ENCODE data around the gene PPID. TPM values are rescaled to one million over a fixed set of nuclear protein-coding genes. Genes with fewer than 3 reads are reported as not detected.

PPID gene
- total and polyA plus RNA-seq, 2 donors (not counting 3 experiments of a cell fraction or from before 2014, with no cell fraction given) = 11.5 to 25.7 TPM

DNA sequence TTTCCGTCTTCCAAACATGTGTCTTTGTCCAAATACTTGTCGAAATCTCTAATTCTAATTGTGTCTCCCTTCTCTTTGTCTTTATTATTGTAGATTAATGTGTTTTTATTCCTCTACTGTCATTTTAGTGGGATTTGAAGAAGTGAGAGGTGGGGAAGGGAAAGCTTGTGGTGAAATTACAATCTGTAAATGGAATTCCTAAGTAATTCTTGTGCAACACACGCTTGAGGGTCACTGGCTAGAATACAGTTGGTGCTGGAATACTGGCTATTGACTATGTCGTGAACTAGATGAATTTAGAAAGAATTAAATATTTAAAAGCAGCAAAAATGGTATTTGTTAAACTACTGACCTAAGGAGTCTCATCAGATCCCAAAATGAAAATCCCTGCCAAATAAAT, 34.9 kb upstream of the PPID start:
- no peak for TF ChIP-seq EZH2 (IDR thresholded peaks at IDR 0.05; ENCODE audit: borderline replicate concordance, low read depth, low read length, severe bottlenecking)
- no peak for TF ChIP-seq MYC (IDR thresholded peaks at IDR 0.05; ENCODE audit: low read depth, low read length)
- no peak for TF ChIP-seq GATA2 (IDR thresholded peaks at IDR 0.05; ENCODE audit: insufficient read depth, insufficient read length, low read depth, low read length)
- TF ChIP-seq, protein P1, sequence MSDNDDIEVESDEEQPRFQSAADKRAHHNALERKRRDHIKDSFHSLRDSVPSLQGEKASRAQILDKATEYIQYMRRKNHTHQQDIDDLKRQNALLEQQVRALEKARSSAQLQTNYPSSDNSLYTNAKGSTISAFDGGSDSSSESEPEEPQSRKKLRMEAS (IDR thresholded peaks at IDR 0.05; ENCODE audit: insufficient read depth, insufficient read length) = no peak
- no peak for TF ChIP-seq POLR2A (IDR thresholded peaks at IDR 0.05; ENCODE audit: low read depth, low read length)
- TF ChIP-seq, protein P2, sequence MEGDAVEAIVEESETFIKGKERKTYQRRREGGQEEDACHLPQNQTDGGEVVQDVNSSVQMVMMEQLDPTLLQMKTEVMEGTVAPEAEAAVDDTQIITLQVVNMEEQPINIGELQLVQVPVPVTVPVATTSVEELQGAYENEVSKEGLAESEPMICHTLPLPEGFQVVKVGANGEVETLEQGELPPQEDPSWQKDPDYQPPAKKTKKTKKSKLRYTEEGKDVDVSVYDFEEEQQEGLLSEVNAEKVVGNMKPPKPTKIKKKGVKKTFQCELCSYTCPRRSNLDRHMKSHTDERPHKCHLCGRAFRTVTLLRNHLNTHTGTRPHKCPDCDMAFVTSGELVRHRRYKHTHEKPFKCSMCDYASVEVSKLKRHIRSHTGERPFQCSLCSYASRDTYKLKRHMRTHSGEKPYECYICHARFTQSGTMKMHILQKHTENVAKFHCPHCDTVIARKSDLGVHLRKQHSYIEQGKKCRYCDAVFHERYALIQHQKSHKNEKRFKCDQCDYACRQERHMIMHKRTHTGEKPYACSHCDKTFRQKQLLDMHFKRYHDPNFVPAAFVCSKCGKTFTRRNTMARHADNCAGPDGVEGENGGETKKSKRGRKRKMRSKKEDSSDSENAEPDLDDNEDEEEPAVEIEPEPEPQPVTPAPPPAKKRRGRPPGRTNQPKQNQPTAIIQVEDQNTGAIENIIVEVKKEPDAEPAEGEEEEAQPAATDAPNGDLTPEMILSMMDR (IDR thresholded peaks at IDR 0.05; ENCODE audit: extremely low read depth in 1 of 2, insufficient read depth in 1 of 2, low read depth in 1 of 2, low read length in 2 of 2) = no peak
- TF ChIP-seq JUN (IDR thresholded peaks at IDR 0.05; ENCODE audit: borderline replicate concordance, insufficient read depth, insufficient read length, low read depth) = no peak
- TF ChIP-seq FOS (IDR thresholded peaks at IDR 0.05; ENCODE audit: borderline replicate concordance, insufficient read depth, low read length) = no peak
- no peak for TF ChIP-seq POLR2AphosphoS5 (IDR thresholded peaks at IDR 0.05; ENCODE audit: insufficient read depth, low read depth, low read length)
- FAIRE-seq = no peak
- POLR2A ChIA-PET = no interaction called here
- intact Hi-C loops (cut with micrococcal nuclease) (no loop called here), dilution Hi-C loops (cut with MboI; ENCODE audit: extremely low pct_ligation_motif_present, low sequenced_read_pairs) (no loop called here)
- Histone ChIP-seq H3K9ac (replicated peaks; ENCODE audit: extremely low read depth, insufficient read depth, low read length) (no peak overlapping the region), H3K9me1 (replicated peaks; ENCODE audit: control insufficient read depth, extremely low read depth, insufficient read depth, low read length) (no peaks in the 10 kb centered on the region), H3K27ac (ENCODE audit: insufficient read depth, low read depth, low read length) (no peak overlapping the region), H3K4me2 (ENCODE audit: insufficient read depth, low read length) (no peak overlapping the region), H3K79me2 (ENCODE audit: control insufficient read depth, insufficient read depth, low read length) (no peaks in the 10 kb centered on the region), H4K20me1 (replicated peaks; ENCODE audit: control insufficient read depth, extremely low read depth, insufficient read depth, low read length) (no peaks in the 10 kb centered on the region), H3K4me1 (ENCODE audit: control insufficient read depth, extremely low read depth, insufficient read depth, low read length) (no peaks in the 10 kb centered on the region), H3K27me3 (ENCODE audit: control insufficient read depth in 2 of 2, insufficient read depth in 2 of 2, low read length in 2 of 2) (no peaks in the 10 kb centered on the region), H3K4me3 (replicated peaks in 1 of 3; ENCODE audit: insufficient read depth in 1 of 3, low read depth in 1 of 3, low read length in 3 of 3) (no peak overlapping the region), H3K9me3 (replicated peaks; ENCODE audit: control insufficient read depth, insufficient read depth, low read length) (no peaks in the 10 kb centered on the region), H2AFZ (ENCODE audit: low read depth, low read length) (no peak overlapping the region), H3K36me3 (ENCODE audit: control insufficient read depth in 2 of 2, extremely low read depth in 1 of 2, insufficient read depth in 2 of 2, low read length in 2 of 2) (no peaks in the 10 kb centered on the region)
- BruUV-seq (replicated peaks) = no TSS peak
- DNase-seq (ENCODE audit: low read depth, low spot score) = no peak
- CTCF ChIA-PET = no interaction called here

Data from endothelial cell of umbilical vein (primary cell).